CD14-positive monocyte (primary cell): ENCODE results near the gene PGR. TPM values are rescaled to one million over a fixed set of nuclear protein-coding genes. Genes with fewer than 3 reads are reported as not detected.

Source experiments
- DNase-seq, 3 donors: peaks; one replicate each; pipeline ENCODE4 v3.0.0-alpha.2; 2011 to 2022
- H2AFZ ChIP-seq: 2 replicates; pipeline ENCODE4 v1.6.0; 2012; ENCODE audit warnings: mild to moderate bottlenecking, low read depth, low read length, inconsistent platforms; ENCODE audit not compliant: insufficient read depth, poor library complexity, severe bottlenecking
- H3K27ac ChIP-seq, 2 donors: 1 replicate in 1 of 2; 2 replicates in 1 of 2; pipeline ENCODE4 v1.5.1; 2012 to 2013; ENCODE audit warnings: low read length in 2 of 2, control low read depth in 1 of 2, inconsistent platforms in 1 of 2, low read depth in 1 of 2, mild to moderate bottlenecking in 1 of 2
- H3K27me3 ChIP-seq, 2 donors: one replicate each; pipeline versions ENCODE4 v1.6.0 to v1.6.1; 2011 to 2013; ENCODE audit warnings: low read length in 2 of 2; ENCODE audit not compliant: control insufficient read depth in 2 of 2, insufficient read depth in 2 of 2
- H3K36me3 ChIP-seq, 2 donors: replicated peaks in 1 of 2; 1 replicate in 1 of 2; 2 replicates in 1 of 2; pipeline versions ENCODE4 v1.5.1 to v1.6.1; 2012 to 2013; ENCODE audit warnings: low read length in 2 of 2, control low read depth in 1 of 2, inconsistent platforms in 1 of 2, mild to moderate bottlenecking in 1 of 2; ENCODE audit not compliant: insufficient read depth in 2 of 2, control insufficient read depth in 1 of 2
- H3K4me1 ChIP-seq, 2 donors: 1 replicate in 1 of 2; 2 replicates in 1 of 2; pipeline versions ENCODE4 v1.5.1 to v1.6.1; 2012 to 2013; ENCODE audit warnings: low read length in 2 of 2, control low read depth in 1 of 2, inconsistent platforms in 1 of 2, mild to moderate bottlenecking in 1 of 2, moderate library complexity in 1 of 2; ENCODE audit not compliant: insufficient read depth in 2 of 2, control insufficient read depth in 1 of 2
- H3K4me2 ChIP-seq: replicated peaks from 2 replicates; pipeline ENCODE3; 2012; ENCODE audit warnings: low read length, moderate library complexity, mild to moderate bottlenecking; ENCODE audit not compliant: poor library complexity, severe bottlenecking; ENCODE audit errors: extremely low read depth
- H3K4me3 ChIP-seq, 3 experiments: fragments of 200-600 bp in 1 of 3; sonication (generic) in 1 of 3; replicated peaks in 1 of 3; 1 replicate in 2 of 3; 2 replicates in 1 of 3; pipeline ENCODE4 v1.5.1; 2011 to 2013; ENCODE audit warnings: low read length in 3 of 3, mild to moderate bottlenecking in 3 of 3, control low read depth in 2 of 3, low read depth in 2 of 3, inconsistent platforms in 1 of 3, moderate library complexity in 1 of 3
- H3K79me2 ChIP-seq: 2 replicates; pipeline ENCODE4 v1.6.0; 2012; ENCODE audit warnings: mild to moderate bottlenecking, control low read depth, inconsistent platforms, low read length, moderate library complexity; ENCODE audit not compliant: insufficient read depth
- H3K9ac ChIP-seq: 2 replicates; pipeline ENCODE4 v1.6.0; 2017; ENCODE audit warnings: low read length, mild to moderate bottlenecking; ENCODE audit not compliant: insufficient read depth, poor library complexity, severe bottlenecking
- H3K9me3 ChIP-seq, 2 donors: replicated peaks in 1 of 2; 1 replicate in 1 of 2; 2 replicates in 1 of 2; pipeline versions ENCODE4 v1.5.1 to v1.6.1; 2012 to 2013; ENCODE audit warnings: low read length in 2 of 2, control low read depth in 1 of 2; ENCODE audit not compliant: control insufficient read depth in 1 of 2, insufficient read depth in 1 of 2
- H4K20me1 ChIP-seq: 2 replicates; pipeline ENCODE4 v1.6.0; 2012; ENCODE audit warnings: mild to moderate bottlenecking, low read length, control low read depth, moderate library complexity; ENCODE audit not compliant: insufficient read depth
- H3K27ac Mint-ChIP-seq, 7 donors: one replicate each; pipeline ENCODE4 v1.8.0; 2020; ENCODE audit warnings: mild to moderate bottlenecking in 7 of 7, mixed read lengths in 7 of 7, moderate library complexity in 6 of 7, inconsistent platforms in 2 of 7
- H3K27me3 Mint-ChIP-seq, 3 donors: one replicate each; pipeline ENCODE4 v1.8.0; 2021 to 2022; ENCODE audit warnings: low read depth in 3 of 3, mild to moderate bottlenecking in 3 of 3, mixed read lengths in 3 of 3, moderate library complexity in 3 of 3, inconsistent platforms in 1 of 3
- H3K36me3 Mint-ChIP-seq, 2 donors: one replicate each; pipeline ENCODE4 v1.8.0; 2020; ENCODE audit warnings: mixed read lengths in 2 of 2, inconsistent platforms in 1 of 2, mild to moderate bottlenecking in 1 of 2
- H3K4me1 Mint-ChIP-seq: one replicate; pipeline ENCODE4 v1.8.0; 2020; ENCODE audit warnings: mild to moderate bottlenecking, mixed read lengths
- H3K4me3 Mint-ChIP-seq, 2 donors: one replicate each; pipeline ENCODE4 v1.8.0; 2020; ENCODE audit warnings: mild to moderate bottlenecking in 2 of 2, mixed read lengths in 2 of 2, moderate library complexity in 1 of 2
- H3K9me3 Mint-ChIP-seq, 7 donors: one replicate each; pipeline ENCODE4 v1.8.0; 2020 to 2022; ENCODE audit warnings: mixed read lengths in 7 of 7, mild to moderate bottlenecking in 6 of 7, moderate library complexity in 6 of 7, inconsistent platforms in 2 of 7
- CTCF ChIP-seq: fragments of 200-600 bp; IDR thresholded peaks from one replicate; pipeline ENCODE4 v1.8.0; 2022; ENCODE audit warnings: antibody characterized with exemption, mild to moderate bottlenecking
- WGBS: methylation state at CpG from one replicate; pipeline ENCODE4 v1.1.5; 2013; ENCODE audit warnings: missing lambda C conversion rate; ENCODE audit not compliant: insufficient coverage; 5-methylcytosine and 5-hydroxymethylcytosine counted together
- intact Hi-C, 2 donors: fragments of 100-400 bp; cut with micrococcal nuclease; formaldehyde crosslinking; loops; one replicate each; pipeline versions ENCODE4 v1.15.0 to v1.15.1; 2023
- polyA plus RNA-seq, 3 donors: library from polyadenylated mRNA; depleted of rRNA in 1 of 3; unstranded in 2 of 3; stranded (reverse) in 1 of 3; fragments of 300-500 nt in 2 of 3; fragments of >200 nt in 1 of 3; fragmentation: Illumina TruSeq in 2 of 3; gene quantifications; 1 replicate in 2 of 3; 2 replicates in 1 of 3; pipeline ENCODE4 v1.2.3, GENCODE V29; 2012 to 2021

Gene PGR
- polyA plus RNA-seq, 3 donors: not detected

- H3K4me3 Mint-ChIP-seq: no peak overlapping the region
- H3K4me3 ChIP-seq: no peak overlapping the region
- no peak overlapping the region for H3K4me2 ChIP-seq
- H3K36me3 ChIP-seq: no peaks in the 10 kb centered on the region
- H3K27ac ChIP-seq: no peak overlapping the region
- WGBS: no CpG with 5 or more reads among the region's 2 CpGs
- H3K9me3 Mint-ChIP-seq: peaks cover 0 to 6% (median 0%) of the 10 kb centered on the region in 7 donors
- intact Hi-C loops: no loop called here
- H4K20me1 ChIP-seq: no peaks in the 10 kb centered on the region
- TF ChIP-seq CTCF: no peak
- H3K27me3 ChIP-seq: no peaks in the 10 kb centered on the region
- no peaks in the 10 kb centered on the region for H3K79me2 ChIP-seq
- no peaks in the 10 kb centered on the region for H3K4me1 ChIP-seq
- no peaks in the 10 kb centered on the region for H3K4me1 Mint-ChIP-seq
- no peak for DNase-seq
- H3K27ac Mint-ChIP-seq: no peak overlapping the region
- H3K36me3 Mint-ChIP-seq: no peaks in the 10 kb centered on the region
- no peak overlapping the region for H3K9ac ChIP-seq
- H3K9me3 ChIP-seq: peaks cover 0 to 3% of the 10 kb centered on the region in 2 donors
- no peak overlapping the region for H2AFZ ChIP-seq
- H3K27me3 Mint-ChIP-seq: no peaks in the 10 kb centered on the region
Measured at GRCh38 chr11:101061606-101062005, 68.0 kb downstream of the PGR start.

- Histone ChIP-seq H3K79me2 (no peaks in the 10 kb centered on the region), H3K9me3 (peaks cover 0 to 4% of the 10 kb centered on the region in 2 donors), H3K27ac (no peak overlapping the region), H2AFZ (no peak overlapping the region), H3K4me1 (no peaks in the 10 kb centered on the region), H4K20me1 (no peaks in the 10 kb centered on the region), H3K27me3 (no peaks in the 10 kb centered on the region), H3K36me3 (no peaks in the 10 kb centered on the region), H3K9ac (no peak overlapping the region), H3K4me2 (no peak overlapping the region), H3K4me3 (no peak overlapping the region)
- Mint-ChIP-seq H3K27me3 (no peaks in the 10 kb centered on the region), H3K9me3 (peaks cover 0 to 8% (median 2%) of the 10 kb centered on the region in 7 donors), H3K4me3 (no peak overlapping the region), H3K4me1 (no peaks in the 10 kb centered on the region), H3K36me3 (no peaks in the 10 kb centered on the region), H3K27ac (no peak overlapping the region)
- no peak for TF ChIP-seq CTCF
- intact Hi-C loops: no loop called here
- no CpG with 5 or more reads among the region's 4 CpGs for WGBS
- DNase-seq: no peak
Measured at GRCh38 chr11:101059331-101059730, 70.3 kb downstream of the PGR start.
